T-helper 17 cell (primary cell): Measurements from ENCODE around the gene AP1M1. TPM values are rescaled to one million over a fixed set of nuclear protein-coding genes. Genes with fewer than 3 reads are reported as not detected.
"Not testable (repeated sequence)": the region's sequence is repeated elsewhere in the genome, so short reads cannot be mapped to it uniquely, and the experiment has no call there.

Experiments used
- ATAC-seq: fragments of 150-1000 bp; cut with Tn5 transposase; 2 replicates; pipeline ENCODE4 v1.10.0; 2021; ENCODE audit warnings: mild to moderate bottlenecking, moderate library complexity
- DNase-seq, 3 donors: peaks; one replicate each; pipeline versions ENCODE4 v3.0.0 to v3.0.0-alpha.2; 2020 to 2021
- H3K9me3 ChIP-seq: one replicate; pipeline ENCODE4 v1.7.0; 2013; ENCODE audit warnings: low read length, mild to moderate bottlenecking; ENCODE audit not compliant: control insufficient read depth, poor library complexity, severe bottlenecking
- H3K27ac Mint-ChIP-seq: one replicate; pipeline ENCODE4 v1.8.0; 2022; ENCODE audit warnings: mild to moderate bottlenecking, moderate library complexity, mixed read lengths
- H3K27me3 Mint-ChIP-seq: one replicate; pipeline ENCODE4 v1.8.0; 2022; ENCODE audit warnings: mixed read lengths
- H3K36me3 Mint-ChIP-seq: one replicate; pipeline ENCODE4 v1.8.0; 2022; ENCODE audit warnings: low read depth, mixed read lengths
- H3K4me1 Mint-ChIP-seq: one replicate; pipeline ENCODE4 v1.8.0; 2022; ENCODE audit warnings: mild to moderate bottlenecking, mixed read lengths
- H3K4me3 Mint-ChIP-seq: one replicate; pipeline ENCODE4 v1.8.0; 2022; ENCODE audit warnings: mild to moderate bottlenecking, moderate library complexity, mixed read lengths
- total RNA-seq, 4 donors: library from RNA in 2 of 4; stranded (reverse) in 2 of 4; gene quantifications; one replicate each; pipeline ENCODE4 v1.2.3 and lab custom pipeline; 2022 to 2026

AP1M1 gene
- total RNA-seq, 2 donors from 2014 or later = 91.8 to 98.5 TPM

DNA sequence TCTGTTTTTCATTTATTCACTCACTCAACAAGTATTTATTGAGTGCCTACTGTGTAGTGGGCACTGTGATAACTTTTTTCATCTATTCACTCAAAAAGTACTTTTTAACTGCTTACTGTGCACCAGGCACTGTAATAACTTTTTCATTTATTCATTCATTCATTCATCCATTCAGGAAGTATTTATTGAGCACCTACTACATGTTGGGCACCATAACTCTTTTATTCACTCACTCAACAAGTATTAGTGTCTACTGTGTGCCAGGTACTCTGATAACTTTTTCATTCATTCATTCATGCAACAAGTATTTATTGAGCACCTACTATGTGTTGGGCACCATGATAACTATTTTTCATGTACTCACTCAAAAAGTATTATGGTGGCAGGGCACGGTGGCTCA lies 31.3 kb upstream of the AP1M1 start:
- Mint-ChIP-seq H3K36me3 (no peaks in the 10 kb centered on the region), H3K27me3 (no peaks in the 10 kb centered on the region), H3K4me1 (no peaks in the 10 kb centered on the region), H3K4me3 (no peak overlapping the region), H3K27ac (no peak overlapping the region)
- ATAC-seq = no peak
- DNase-seq = no peak
- no peaks in the 10 kb centered on the region for H3K9me3 ChIP-seq

DNA sequence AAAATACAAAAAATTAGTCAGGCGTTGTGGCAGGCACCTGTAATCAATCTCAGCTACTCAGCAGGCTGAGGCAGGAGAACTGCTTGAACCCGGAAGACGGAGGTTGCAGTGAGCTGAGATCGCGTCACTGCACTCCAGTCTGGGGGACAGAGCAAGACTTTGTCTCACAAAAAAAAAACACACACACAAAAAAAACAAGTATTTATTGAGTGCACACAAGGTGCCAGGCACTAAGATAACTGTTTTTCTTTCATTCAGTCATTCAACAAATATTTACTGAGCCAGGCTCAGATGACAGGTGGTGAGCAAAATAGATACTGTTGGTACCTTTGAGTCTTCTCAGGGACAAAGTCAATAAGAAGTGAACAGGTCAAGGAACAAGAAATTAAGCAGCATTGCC lies 30.7 kb upstream of the AP1M1 start:
- Mint-ChIP-seq H3K36me3 (no peaks in the 10 kb centered on the region), H3K4me1 (no peaks in the 10 kb centered on the region), H3K27ac (no peak overlapping the region), H3K27me3 (no peaks in the 10 kb centered on the region), H3K4me3 (no peak overlapping the region)
- H3K9me3 ChIP-seq = no peaks in the 10 kb centered on the region
- ATAC-seq = no peak
- no peak for DNase-seq

DNA sequence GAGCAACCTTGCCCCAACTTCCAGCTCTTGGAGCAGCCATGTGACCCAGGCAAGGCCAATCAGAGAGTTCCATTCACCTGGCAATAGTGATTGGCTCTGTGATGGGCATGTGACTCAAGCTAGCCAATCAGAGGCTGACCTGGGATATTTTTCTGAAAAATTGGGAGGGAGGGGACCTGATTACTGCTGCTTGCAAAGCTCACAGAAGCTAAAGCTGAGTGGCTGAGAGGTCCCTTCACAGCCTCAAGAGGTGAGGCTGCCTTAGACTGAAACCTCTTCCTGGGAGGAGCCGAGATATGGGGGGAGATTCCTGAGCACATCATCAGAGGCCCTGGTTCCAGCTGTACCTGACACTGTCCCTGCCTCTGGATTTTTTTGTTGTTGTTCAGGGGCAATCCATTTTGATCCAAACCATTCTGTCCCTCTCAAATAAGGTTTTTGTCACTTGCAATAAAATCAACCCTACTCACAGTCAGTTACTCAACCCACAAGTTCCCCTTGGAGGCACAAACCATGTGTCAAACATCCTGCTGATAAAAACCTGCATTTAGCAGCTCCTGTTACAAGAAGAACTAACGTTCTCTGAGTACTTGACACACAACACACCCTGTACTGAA lies 29.1 kb upstream of the AP1M1 start:
- no peaks in the 10 kb centered on the region for H3K27me3 Mint-ChIP-seq
- no peak overlapping the region for H3K4me3 Mint-ChIP-seq
- peaks cover 2% of the 10 kb centered on the region for H3K4me1 Mint-ChIP-seq
- H3K9me3 ChIP-seq = no peaks in the 10 kb centered on the region
- DNase-seq (no peak), ATAC-seq (peak; percentile 10)
- no peaks in the 10 kb centered on the region for H3K36me3 Mint-ChIP-seq
- H3K27ac Mint-ChIP-seq = no peak overlapping the region

- Mint-ChIP-seq H3K4me3 (no peak overlapping the region), H3K27me3 (no peaks in the 10 kb centered on the region), H3K4me1 (peaks cover 2% of the 10 kb centered on the region), H3K36me3 (no peaks in the 10 kb centered on the region), H3K27ac (no peak overlapping the region)
- no peaks in the 10 kb centered on the region for H3K9me3 ChIP-seq
- DNase-seq = no peak
- ATAC-seq = no peak
These were observed 27.6 kb upstream of the AP1M1 start for GRCh38 chr19:16170134-16170533.

GRCh38 chr19:16175954-16176353 lies 21.8 kb upstream of the AP1M1 start:
- no peaks in the 10 kb centered on the region for H3K9me3 ChIP-seq
- Mint-ChIP-seq H3K27ac (no peak overlapping the region), H3K4me1 (peaks cover 2% of the 10 kb centered on the region), H3K4me3 (no peak overlapping the region), H3K27me3 (no peaks in the 10 kb centered on the region), H3K36me3 (no peaks in the 10 kb centered on the region)
- DNase-seq (no peak), ATAC-seq (no peak)

DNA sequence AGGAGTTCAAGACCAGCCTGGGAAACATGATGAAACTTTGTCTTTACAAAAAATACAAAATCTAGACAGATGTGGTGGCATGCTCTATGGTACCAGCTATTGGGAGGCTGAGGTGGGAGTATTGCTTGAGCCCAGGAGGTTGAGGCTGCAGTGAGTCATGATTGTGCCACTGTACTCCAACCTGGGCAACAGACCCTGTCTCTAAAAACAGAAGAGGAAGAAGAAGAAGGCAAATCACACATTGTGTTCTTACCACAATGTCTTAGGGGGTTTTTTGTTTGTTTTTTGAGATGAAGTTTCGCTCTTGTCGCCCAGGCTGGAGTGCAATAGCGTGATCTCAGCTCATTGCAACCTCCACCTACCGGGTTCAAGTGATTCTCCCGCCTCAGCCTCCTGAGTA lies 18.8 kb upstream of the AP1M1 start:
- not testable (repeated sequence) for H3K9me3 ChIP-seq, H3K4me3 Mint-ChIP-seq, ATAC-seq, H3K36me3 Mint-ChIP-seq, H3K27me3 Mint-ChIP-seq, H3K4me1 Mint-ChIP-seq, DNase-seq, H3K27ac Mint-ChIP-seq

- DNase-seq = no peak
- peaks cover 5% of the 10 kb centered on the region for H3K36me3 Mint-ChIP-seq
- no peaks in the 10 kb centered on the region for H3K27me3 Mint-ChIP-seq
- peaks cover 7% of the 10 kb centered on the region for H3K4me1 Mint-ChIP-seq
- no peak overlapping the region for H3K4me3 Mint-ChIP-seq
- H3K27ac Mint-ChIP-seq = no peak overlapping the region
- no peaks in the 10 kb centered on the region for H3K9me3 ChIP-seq
- no peak for ATAC-seq
These were observed 17.1 kb upstream of the AP1M1 start for GRCh38 chr19:16180611-16181010.

GRCh38 chr19:16184665-16185122 lies 13.0 kb upstream of the AP1M1 start:
- Mint-ChIP-seq H3K4me1 (peaks cover 22% of the 10 kb centered on the region), H3K4me3 (peak overlapping the region; percentile 100), H3K27ac (peak overlapping the region; percentile 100), H3K27me3 (no peaks in the 10 kb centered on the region), H3K36me3 (peaks cover 8% of the 10 kb centered on the region)
- DNase-seq (no peak), ATAC-seq (no peak)
- H3K9me3 ChIP-seq = no peaks in the 10 kb centered on the region

GRCh38 chr19:16185123-16185767 lies 12.5 kb upstream of the AP1M1 start, which contains the start of gene FAM32A:
Gene FAM32A (plus strand): TSS chr19:16185410. CDS start chr19:16185443, 33 bp downstream.
- peak; percentile 90 to 97 (median 96) for DNase-seq
- H3K27me3 Mint-ChIP-seq = no peaks in the 10 kb centered on the region
- H3K4me1 Mint-ChIP-seq = peaks cover 22% of the 10 kb centered on the region
- ATAC-seq = peak; percentile 94
- H3K4me3 Mint-ChIP-seq = peak within 1 kb of the TSS; percentile 100
- no peaks in the 10 kb centered on the region for H3K9me3 ChIP-seq
- peaks cover 8% of the 10 kb centered on the region for H3K36me3 Mint-ChIP-seq
- peak within 1 kb of the TSS; percentile 100 for H3K27ac Mint-ChIP-seq

GRCh38 chr19:16185768-16186123 lies 12.0 kb upstream of the AP1M1 start:
- Mint-ChIP-seq H3K4me1 (peaks cover 22% of the 10 kb centered on the region), H3K27ac (peak overlapping the region; percentile 100), H3K4me3 (peak overlapping the region; percentile 100), H3K27me3 (no peaks in the 10 kb centered on the region), H3K36me3 (peaks cover 8% of the 10 kb centered on the region)
- ATAC-seq (peak; percentile 27), DNase-seq (peak in 1 of 3 donors; percentile 22)
- no peaks in the 10 kb centered on the region for H3K9me3 ChIP-seq

DNA sequence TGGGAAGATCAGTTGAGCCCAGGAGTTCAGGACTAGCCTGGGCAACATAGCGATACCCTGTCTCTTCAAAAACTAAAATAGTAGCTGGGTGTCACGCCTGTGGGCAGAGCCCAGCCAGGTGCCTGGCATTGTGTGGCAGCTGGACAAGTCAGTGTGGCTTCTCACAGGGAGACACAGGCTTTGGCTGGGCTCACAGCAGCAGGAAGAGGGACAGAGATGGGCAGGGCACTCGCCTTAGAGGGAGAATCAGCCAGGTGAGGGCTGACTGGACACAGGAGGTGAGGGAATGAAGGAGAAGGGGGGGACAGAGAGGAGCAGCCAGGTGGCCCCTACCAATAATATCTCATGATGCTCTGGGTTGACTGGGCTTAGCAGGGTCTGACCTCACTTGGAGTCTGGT lies 9.2 kb upstream of the AP1M1 start:
- peaks cover 22% of the 10 kb centered on the region for H3K4me1 Mint-ChIP-seq
- H3K36me3 Mint-ChIP-seq = peaks cover 12% of the 10 kb centered on the region
- H3K9me3 ChIP-seq = no peaks in the 10 kb centered on the region
- H3K4me3 Mint-ChIP-seq = no peak overlapping the region
- no peak for DNase-seq
- peak overlapping the region; percentile 45 for H3K27ac Mint-ChIP-seq
- no peak for ATAC-seq
- H3K27me3 Mint-ChIP-seq = no peaks in the 10 kb centered on the region

DNA sequence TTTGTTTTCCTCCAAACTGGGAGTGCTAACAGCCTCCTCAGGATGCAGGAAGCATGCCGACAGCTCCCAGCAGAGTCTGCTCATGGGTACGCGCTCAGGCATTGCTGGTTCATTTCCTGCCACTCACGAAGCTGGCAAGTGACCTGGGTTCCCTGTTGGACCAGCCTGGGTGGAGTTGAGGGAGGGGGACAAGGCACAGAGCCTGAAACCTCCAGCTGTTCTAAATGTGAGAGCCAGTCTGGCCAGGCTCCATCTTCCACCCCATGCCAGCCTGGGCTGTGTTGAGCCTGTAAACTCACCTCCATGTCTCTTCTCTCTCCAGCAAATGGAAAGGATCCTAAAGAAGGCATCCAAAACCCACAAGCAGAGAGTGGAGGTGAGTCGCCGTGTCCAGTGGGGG lies 7.5 kb upstream of the AP1M1 start:
- peaks cover 19% of the 10 kb centered on the region for H3K4me1 Mint-ChIP-seq
- ATAC-seq (no peak), DNase-seq (no peak)
- H3K4me3 Mint-ChIP-seq = no peak overlapping the region
- no peak overlapping the region for H3K27ac Mint-ChIP-seq
- H3K36me3 Mint-ChIP-seq = peaks cover 10% of the 10 kb centered on the region
- no peaks in the 10 kb centered on the region for H3K9me3 ChIP-seq
- no peaks in the 10 kb centered on the region for H3K27me3 Mint-ChIP-seq

DNA sequence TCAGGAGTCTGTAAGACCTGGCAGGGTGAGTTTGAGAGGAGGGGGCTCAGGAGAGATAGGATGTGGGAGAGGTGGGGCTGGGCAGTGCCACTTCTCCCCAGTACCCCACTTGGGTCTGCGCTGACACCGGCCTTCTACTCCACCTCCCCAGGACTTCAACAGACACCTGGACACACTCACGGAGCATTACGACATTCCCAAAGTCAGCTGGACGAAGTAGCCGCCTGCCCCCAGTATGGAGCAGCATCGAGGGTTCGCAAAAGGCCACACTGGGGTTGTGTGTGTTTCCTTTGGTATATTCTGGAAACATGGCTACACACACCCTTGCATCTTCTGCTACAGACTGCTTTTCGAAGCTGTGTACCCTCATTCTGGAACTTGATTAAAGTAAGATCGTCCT lies 7.0 kb upstream of the AP1M1 start:
- H3K27ac Mint-ChIP-seq = no peak overlapping the region
- H3K36me3 Mint-ChIP-seq = peaks cover 7% of the 10 kb centered on the region
- H3K4me1 Mint-ChIP-seq = peaks cover 15% of the 10 kb centered on the region
- H3K4me3 Mint-ChIP-seq = no peak overlapping the region
- no peak for ATAC-seq
- no peaks in the 10 kb centered on the region for H3K27me3 Mint-ChIP-seq
- no peak for DNase-seq
- no peaks in the 10 kb centered on the region for H3K9me3 ChIP-seq
